Gastroesophageal sphincter (tissue), 4 donors: ENCODE data around the gene ANKS1A. TPM values are rescaled to one million over a fixed set of nuclear protein-coding genes. Genes with fewer than 3 reads are reported as not detected.

Experiments
- ATAC-seq: fragments of 150-250 bp; one replicate; pipeline ENCODE4 v1.9.1; 2016; ENCODE audit warnings: mild to moderate bottlenecking, moderate library complexity
- H3K27ac ChIP-seq, 4 donors: fragments of 200-600 bp; sonication (generic) in 3 of 4; 1 replicate in 3 of 4; 2 replicates in 1 of 4; pipeline ENCODE4 v1.5.1; 2016 to 2019
- H3K27me3 ChIP-seq: fragments of 200-600 bp; sonication (generic); one replicate; pipeline ENCODE4 v1.5.1; 2019
- H3K36me3 ChIP-seq, 2 donors: fragments of 200-600 bp; sonication (generic); one replicate each; pipeline ENCODE4 v1.5.1; 2019; ENCODE audit warnings: control low read depth in 1 of 2
- H3K4me1 ChIP-seq, 3 donors: fragments of 200-600 bp; sonication (generic); 1 replicate in 2 of 3; 2 replicates in 1 of 3; pipeline ENCODE4 v1.5.1; 2016 to 2019; ENCODE audit warnings: control low read depth in 2 of 3
- H3K4me3 ChIP-seq, 2 donors: fragments of 200-600 bp; sonication (generic); one replicate each; pipeline ENCODE4 v1.5.1; 2019; ENCODE audit warnings: mild to moderate bottlenecking in 1 of 2, moderate library complexity in 1 of 2
- H3K9me3 ChIP-seq, 3 donors: fragments of 200-600 bp; sonication (generic); one replicate each; pipeline ENCODE4 v1.5.1; 2017 to 2019; ENCODE audit warnings: control low read depth in 2 of 3
- EP300 ChIP-seq: sonication (generic); formaldehyde crosslinking; IDR thresholded peaks from one replicate; pipeline ENCODE4 v1.6.1; 2017; ENCODE audit warnings: antibody characterized with exemption, mild to moderate bottlenecking
- POLR2A ChIP-seq, 2 donors: fragments of 450-650 bp; IDR thresholded peaks; one replicate each; pipeline ENCODE4 v1.6.1; 2017; ENCODE audit warnings: antibody characterized with exemption in 2 of 2, mild to moderate bottlenecking in 2 of 2, moderate library complexity in 1 of 2
- POLR2AphosphoS5 ChIP-seq: sonication (generic); formaldehyde crosslinking; IDR thresholded peaks from one replicate; pipeline ENCODE4 v1.6.1; 2017; ENCODE audit warnings: antibody characterized with exemption
- WGBS, 2 donors: methylation state at CpG; one replicate each; pipeline ENCODE4 v1.1.5; 2018; ENCODE audit warnings: low coverage in 1 of 2; 5-methylcytosine and 5-hydroxymethylcytosine counted together
- total RNA-seq, 4 donors: library from RNA; depleted of rRNA; stranded (reverse); fragments of >200 nt; gene quantifications; one replicate each; pipeline ENCODE4 v1.1.0, GENCODE V29; 2016
- TF ChIP-seq, protein P1 (sequence below), 4 experiments: fragments of 200-600 bp in 2 of 4; fragments of 450-650 bp in 2 of 4; sonication (generic) in 1 of 4; IDR thresholded peaks; one replicate each; pipeline ENCODE4 v1.5.1; 2017 to 2019; ENCODE audit warnings: antibody characterized with exemption in 4 of 4, mild to moderate bottlenecking in 2 of 4, moderate library complexity in 2 of 4

Gene ANKS1A
- total RNA-seq, 4 donors from 2014 or later = 52.0 to 135 (median 88.4) TPM

DNA sequence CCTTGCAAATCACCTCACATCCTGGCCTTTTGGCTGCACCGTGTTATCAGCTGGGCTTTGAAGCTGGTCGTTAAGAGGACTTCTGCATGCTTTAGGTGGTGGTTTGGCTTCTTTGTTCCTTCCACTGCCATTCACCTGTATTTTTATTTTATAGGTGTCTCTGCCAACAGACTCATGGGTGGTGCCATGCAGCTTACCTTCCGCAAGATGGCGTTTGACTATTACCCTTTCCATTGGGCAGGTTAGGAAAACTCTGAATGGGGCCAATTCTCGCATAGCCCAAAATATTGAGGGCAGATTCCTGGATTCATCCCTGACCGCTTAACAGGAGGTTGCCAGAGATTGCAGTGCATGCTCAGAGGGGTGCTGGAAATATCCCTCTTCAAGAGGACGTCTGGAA is 33.6 kb upstream of the ANKS1A start:
- Histone ChIP-seq H3K9me3 (no peaks in the 10 kb centered on the region), H3K27ac (no peak overlapping the region), H3K27me3 (no peaks in the 10 kb centered on the region), H3K4me3 (no peak overlapping the region), H3K36me3 (peaks cover 0 to 90% of the 10 kb centered on the region in 2 donors), H3K4me1 (no peaks in the 10 kb centered on the region)
- ATAC-seq = no peak
- TF ChIP-seq POLR2A (IDR thresholded peaks at IDR 0.05) = no peak
- TF ChIP-seq, protein P1, sequence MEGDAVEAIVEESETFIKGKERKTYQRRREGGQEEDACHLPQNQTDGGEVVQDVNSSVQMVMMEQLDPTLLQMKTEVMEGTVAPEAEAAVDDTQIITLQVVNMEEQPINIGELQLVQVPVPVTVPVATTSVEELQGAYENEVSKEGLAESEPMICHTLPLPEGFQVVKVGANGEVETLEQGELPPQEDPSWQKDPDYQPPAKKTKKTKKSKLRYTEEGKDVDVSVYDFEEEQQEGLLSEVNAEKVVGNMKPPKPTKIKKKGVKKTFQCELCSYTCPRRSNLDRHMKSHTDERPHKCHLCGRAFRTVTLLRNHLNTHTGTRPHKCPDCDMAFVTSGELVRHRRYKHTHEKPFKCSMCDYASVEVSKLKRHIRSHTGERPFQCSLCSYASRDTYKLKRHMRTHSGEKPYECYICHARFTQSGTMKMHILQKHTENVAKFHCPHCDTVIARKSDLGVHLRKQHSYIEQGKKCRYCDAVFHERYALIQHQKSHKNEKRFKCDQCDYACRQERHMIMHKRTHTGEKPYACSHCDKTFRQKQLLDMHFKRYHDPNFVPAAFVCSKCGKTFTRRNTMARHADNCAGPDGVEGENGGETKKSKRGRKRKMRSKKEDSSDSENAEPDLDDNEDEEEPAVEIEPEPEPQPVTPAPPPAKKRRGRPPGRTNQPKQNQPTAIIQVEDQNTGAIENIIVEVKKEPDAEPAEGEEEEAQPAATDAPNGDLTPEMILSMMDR (IDR thresholded peaks at IDR 0.05) = no peak
- 80 to 83% methylated on average over 5 to 7 of the region's 7 CpGs for WGBS, 2 donors

- Histone ChIP-seq H3K4me3 (no peak overlapping the region), H3K36me3 (peaks cover 0 to 89% of the 10 kb centered on the region in 2 donors), H3K9me3 (no peaks in the 10 kb centered on the region), H3K27ac (no peak overlapping the region), H3K27me3 (no peaks in the 10 kb centered on the region), H3K4me1 (no peaks in the 10 kb centered on the region)
- TF ChIP-seq, protein P1 (IDR thresholded peaks at IDR 0.05) = no peak
- TF ChIP-seq EP300 = no peak
- no peak for TF ChIP-seq POLR2A (IDR thresholded peaks at IDR 0.05)
- TF ChIP-seq POLR2AphosphoS5 = no peak
- no peak for ATAC-seq
- 83 to 87% methylated on average over 3 to 4 of the region's 7 CpGs for WGBS, 2 donors
These were observed 30.4 kb upstream of the ANKS1A start for GRCh38 chr6:34858681-34859080.

GRCh38 chr6:34859951-34860350 is 29.1 kb upstream of the ANKS1A start:
- no peak for ATAC-seq
- Histone ChIP-seq H3K9me3 (no peaks in the 10 kb centered on the region), H3K36me3 (peaks cover 0 to 95% of the 10 kb centered on the region in 2 donors), H3K27me3 (no peaks in the 10 kb centered on the region), H3K4me1 (no peaks in the 10 kb centered on the region), H3K27ac (no peak overlapping the region), H3K4me3 (no peak overlapping the region)
- WGBS, 2 donors = 88 to 100% methylated on average over 4 of the region's 4 CpGs
- TF ChIP-seq POLR2AphosphoS5 = no peak
- TF ChIP-seq, protein P1 (IDR thresholded peaks at IDR 0.05) = no peak
- TF ChIP-seq EP300 = no peak
- no peak for TF ChIP-seq POLR2A (IDR thresholded peaks at IDR 0.05)

DNA sequence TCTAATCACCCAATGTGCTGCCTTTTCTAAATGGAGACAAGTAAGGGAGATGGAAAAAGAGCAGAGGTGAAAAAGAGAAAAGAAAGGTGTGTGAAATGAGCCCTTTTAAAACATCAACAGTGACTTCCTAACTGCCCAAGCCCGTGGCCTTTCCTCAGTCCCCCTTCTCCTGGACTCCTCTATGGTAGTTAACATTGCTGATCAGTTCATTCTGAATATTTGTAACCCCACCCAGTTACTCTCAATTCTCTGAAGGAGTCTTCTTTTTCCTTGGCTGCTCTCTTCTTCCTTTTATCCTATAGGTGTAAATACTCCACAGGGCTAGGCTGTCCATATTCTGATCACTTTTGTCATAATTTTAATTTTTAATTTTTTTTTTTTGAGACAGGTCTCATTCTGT is 28.3 kb upstream of the ANKS1A start:
- no peak overlapping the region for H3K27ac ChIP-seq
- TF ChIP-seq, protein P1 (IDR thresholded peaks at IDR 0.05) = no peak
- TF ChIP-seq POLR2AphosphoS5 (no peak), POLR2A (IDR thresholded peaks at IDR 0.05) (no peak), EP300 (no peak)
- no peaks in the 10 kb centered on the region for H3K9me3 ChIP-seq
- 82 to 100% methylated on average over 1 of the region's 1 CpG for WGBS, 2 donors
- no peaks in the 10 kb centered on the region for H3K27me3 ChIP-seq
- H3K36me3 ChIP-seq = peaks cover 0 to 94% of the 10 kb centered on the region in 2 donors
- H3K4me1 ChIP-seq = no peaks in the 10 kb centered on the region
- H3K4me3 ChIP-seq = no peak overlapping the region
- no peak for ATAC-seq

- Histone ChIP-seq H3K9me3 (no peaks in the 10 kb centered on the region), H3K4me1 (no peaks in the 10 kb centered on the region), H3K27me3 (no peaks in the 10 kb centered on the region), H3K4me3 (no peak overlapping the region), H3K36me3 (peaks cover 0 to 92% of the 10 kb centered on the region in 2 donors), H3K27ac (no peak overlapping the region)
- no peak for ATAC-seq
- 17 to 72% methylated on average over 1 to 4 of the region's 4 CpGs for WGBS, 2 donors
- TF ChIP-seq, protein P1 (IDR thresholded peaks at IDR 0.05) = no peak
- TF ChIP-seq EP300 = no peak
- TF ChIP-seq POLR2A (IDR thresholded peaks at IDR 0.05) = no peak
- no peak for TF ChIP-seq POLR2AphosphoS5
These were observed 25.0 kb upstream of the ANKS1A start for GRCh38 chr6:34864007-34864406.
